NCI-H2196 (cell line): Measurements from ENCODE around the gene DYNLRB2.

Source experiments
- DNase-seq: peaks from one replicate; lab custom pipeline; 2025; ENCODE audit not compliant: unreplicated experiment; lab: John Stamatoyannopoulos, UW

The DYNLRB2 gene

DNA sequence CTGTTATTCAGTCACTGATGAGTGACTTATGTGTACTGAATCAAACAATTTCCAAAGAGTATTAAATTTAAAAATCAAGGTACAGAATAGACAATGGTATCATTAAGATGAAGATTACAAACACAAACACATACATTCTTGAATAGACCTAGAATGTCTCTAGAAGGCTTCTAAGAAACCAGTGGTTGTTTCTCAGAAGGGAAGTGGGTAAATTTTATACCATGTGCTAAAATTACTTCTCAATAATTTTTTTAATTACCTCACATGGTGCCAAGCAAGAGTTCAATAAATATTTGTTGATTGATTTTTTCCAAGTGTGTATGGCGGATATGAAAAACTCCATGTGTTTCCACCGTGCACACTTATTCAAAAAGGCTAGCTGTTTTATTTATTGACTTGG, 6.4 kb downstream of the DYNLRB2 start:
- no peak for DNase-seq

DNA sequence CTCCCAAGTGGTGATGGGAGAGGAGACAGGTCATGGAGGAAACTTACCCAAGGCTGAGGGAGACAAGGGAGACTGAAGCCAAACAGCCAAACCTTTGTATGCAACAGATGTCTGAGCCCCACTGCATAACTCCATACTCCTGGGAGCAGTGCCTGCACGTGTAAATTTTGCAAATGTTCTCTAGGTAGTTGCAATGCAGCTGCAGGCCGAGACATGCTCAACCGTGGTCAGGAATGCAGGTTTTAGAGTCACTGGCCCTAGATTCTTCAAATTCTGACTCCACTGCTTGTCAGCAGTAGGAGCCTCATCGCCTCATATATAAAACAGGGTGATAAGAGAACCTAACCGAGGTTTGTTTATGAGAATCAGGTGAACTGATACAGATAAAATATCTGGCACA, 11.5 kb downstream of the DYNLRB2 start:
- no peak for DNase-seq

DNA sequence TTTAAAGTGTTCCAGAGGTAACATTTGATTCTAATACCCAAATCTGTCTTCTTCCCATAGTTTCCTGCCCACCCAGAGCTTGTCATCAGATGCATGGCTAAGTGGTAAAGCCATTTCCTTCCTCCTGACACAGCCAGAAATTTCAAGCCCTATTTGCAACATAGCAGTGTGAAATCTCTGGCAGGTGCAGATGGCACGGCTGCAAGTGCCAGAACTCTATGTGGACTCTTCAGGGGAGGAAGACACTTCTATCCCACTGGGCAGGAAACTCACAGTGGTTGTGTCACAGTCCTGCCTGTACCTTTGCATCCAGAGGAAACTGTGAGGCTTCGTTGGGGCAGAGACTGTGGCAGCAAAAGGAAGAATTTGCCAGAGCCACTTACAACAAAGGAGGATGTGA, 13.2 kb downstream of the DYNLRB2 start:
- no peak for DNase-seq

GRCh38 chr16:80556481-80556880, 15.7 kb downstream of the DYNLRB2 start:
- DNase-seq: no peak

DNA sequence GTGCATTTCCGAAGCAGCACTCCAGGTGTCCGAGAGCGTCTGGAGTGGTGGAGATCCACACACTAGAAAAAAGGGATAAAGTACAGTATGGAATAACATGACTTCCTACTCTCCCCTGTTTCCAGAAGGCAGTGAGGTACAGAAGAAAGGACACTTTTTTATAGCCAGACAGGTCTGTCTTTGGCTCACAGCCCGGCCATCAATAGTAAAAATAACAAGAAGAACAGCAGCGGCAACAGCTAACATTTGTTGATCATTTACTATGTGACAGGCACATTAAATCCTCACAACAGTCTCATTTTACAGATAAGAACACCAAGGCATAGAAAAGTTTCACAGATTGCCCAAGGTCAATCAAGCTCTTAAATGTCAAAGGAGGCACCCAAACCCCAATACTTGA, 16.2 kb downstream of the DYNLRB2 start:
- DNase-seq: no peak

DNA sequence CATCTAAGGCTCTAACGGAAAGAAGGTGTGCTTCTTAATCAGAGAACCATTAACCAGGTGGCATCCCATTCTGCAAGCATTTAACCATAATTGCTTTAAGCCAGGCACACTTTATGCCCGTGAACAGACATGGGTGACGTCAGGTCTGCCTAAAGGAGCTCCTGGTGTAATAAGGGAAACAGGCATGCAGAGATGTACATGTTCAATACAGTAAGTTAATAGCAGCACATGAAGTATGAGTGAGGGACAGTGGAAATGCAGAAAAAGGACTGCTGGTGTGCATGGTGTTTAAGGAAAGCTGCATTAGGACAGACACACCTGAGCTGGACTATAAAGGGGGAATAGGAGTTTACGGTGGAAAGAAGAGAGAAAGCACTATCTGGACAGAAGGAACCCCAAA, 18.6 kb downstream of the DYNLRB2 start:
- DNase-seq: no peak

DNA sequence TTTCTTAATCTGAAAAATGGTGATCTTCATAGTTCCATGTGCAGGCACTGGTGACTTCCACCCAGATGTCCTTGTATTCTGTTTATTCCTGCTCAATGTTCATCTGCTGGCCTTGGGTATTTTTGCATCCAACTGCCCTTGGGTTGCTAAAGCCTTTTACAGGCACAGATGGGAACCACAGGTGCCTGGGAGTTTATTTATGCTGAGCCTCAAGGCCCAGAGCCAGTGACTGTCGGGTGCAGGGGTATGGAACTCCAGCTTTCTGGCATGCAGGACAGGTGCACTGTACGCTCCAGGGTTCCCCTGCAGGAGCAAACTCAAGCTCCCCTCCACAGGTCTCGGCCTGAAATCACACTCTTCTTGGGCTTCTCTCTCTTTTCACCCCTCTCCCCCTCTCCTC, 22.3 kb downstream of the DYNLRB2 start:
- no peak for DNase-seq

DNA sequence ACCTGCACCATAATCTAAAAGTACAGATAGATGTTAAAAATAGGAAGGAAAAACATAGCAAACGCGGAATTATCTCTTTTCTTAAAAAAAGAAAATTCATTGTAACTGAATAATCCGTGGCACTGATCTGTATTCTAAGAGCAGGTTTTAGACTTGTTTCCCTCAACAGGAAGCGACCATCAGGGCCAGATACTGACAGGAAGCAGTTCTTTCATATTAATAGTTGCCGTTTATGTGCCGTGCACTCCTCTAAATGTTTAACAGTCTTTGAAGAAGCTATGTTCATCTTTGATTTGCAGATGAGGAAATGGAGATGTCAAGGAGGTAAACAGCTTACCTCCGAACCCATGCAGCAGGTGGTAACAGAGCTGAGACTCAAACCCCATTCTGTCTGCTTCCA, 23.6 kb downstream of the DYNLRB2 start:
- DNase-seq: no peak

GRCh38 chr16:80569440-80570105, 28.8 kb downstream of the DYNLRB2 start:
- DNase-seq: no peak

DNA sequence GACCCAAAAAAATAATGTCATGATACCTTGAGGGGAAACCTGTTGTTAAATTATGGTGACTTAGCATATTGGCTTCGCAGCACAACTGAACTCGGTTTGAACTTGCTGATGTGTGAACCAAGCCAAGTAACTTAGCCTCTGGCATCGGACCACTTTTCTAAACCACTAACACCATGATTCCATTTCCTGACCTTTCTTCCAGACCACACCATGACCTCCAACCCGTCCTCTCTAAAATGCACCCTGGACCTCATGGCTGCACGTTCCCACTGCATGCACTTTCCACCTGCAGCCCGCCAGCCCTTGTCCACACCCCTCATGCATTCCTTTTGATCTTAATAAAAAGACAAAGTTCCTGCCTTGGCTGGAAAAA, 29.3 kb downstream of the DYNLRB2 start:
- DNase-seq: no peak

- no peak for DNase-seq
Measured at GRCh38 chr16:80573700-80574120, 32.9 kb downstream of the DYNLRB2 start.

DNA sequence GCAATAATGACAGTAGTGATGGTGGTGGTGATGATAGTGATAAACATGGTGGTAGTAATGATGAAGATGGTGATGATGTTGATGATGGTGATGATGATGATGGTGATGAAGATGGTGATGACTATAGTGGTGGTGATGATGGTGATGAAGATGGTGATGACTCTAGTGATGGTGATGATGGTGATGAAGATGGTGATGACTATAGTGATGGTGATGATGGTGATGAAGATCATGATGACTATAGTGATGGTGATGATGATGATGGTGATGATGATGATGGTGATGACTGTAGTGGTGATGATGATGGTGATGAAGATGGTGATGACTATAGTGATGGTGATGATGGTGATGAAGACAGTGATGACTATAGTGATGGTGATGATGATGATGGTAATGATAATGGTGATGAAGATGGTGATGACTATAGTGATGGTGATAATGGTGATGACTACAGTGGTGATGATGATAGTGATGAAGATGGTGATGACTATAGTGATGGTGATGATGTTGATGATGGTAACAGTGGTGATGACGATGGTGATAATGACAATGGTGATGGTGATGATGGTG, 35.6 kb downstream of the DYNLRB2 start:
- no peak for DNase-seq

DNA sequence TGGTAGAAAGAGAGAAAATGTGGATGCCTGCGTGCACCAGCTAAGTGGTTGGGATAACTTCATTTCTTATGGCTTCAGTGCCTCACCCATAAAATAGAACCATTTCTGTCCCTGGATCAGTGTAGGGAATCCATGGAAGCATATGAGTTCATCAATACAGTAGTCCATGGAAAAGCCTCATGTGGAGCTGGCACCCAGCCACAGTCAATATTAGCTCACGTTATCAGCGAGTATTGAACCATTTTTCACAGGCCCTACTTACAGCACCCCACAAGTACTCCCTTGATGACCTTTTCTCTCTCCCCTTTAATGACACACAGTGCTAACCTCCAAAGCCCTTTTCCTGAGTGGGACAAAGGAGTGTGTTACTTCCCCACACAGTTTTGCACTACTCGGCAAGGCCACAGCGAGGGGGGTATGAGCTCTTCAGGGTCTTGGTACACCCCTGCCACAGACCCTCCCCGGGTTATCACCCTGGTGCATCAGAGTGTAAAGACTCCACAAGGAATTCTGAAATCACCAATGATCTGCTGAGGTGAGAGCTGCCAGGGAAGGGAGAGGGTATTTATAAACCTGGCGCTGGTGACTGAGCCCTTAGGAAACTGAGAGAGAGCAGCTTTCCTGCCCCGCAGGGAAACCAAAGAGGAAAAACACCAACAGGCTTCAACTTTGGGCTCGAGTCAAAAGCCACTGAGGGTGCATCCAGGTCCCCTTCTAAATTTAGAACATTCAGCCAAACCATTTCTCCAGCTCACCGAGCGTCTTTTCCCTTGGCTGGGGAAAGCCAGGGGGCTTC, 36.9 kb downstream of the DYNLRB2 start:
- no peak for DNase-seq

- no peak for DNase-seq
Measured at GRCh38 chr16:80580109-80580832, 39.5 kb downstream of the DYNLRB2 start.

DNA sequence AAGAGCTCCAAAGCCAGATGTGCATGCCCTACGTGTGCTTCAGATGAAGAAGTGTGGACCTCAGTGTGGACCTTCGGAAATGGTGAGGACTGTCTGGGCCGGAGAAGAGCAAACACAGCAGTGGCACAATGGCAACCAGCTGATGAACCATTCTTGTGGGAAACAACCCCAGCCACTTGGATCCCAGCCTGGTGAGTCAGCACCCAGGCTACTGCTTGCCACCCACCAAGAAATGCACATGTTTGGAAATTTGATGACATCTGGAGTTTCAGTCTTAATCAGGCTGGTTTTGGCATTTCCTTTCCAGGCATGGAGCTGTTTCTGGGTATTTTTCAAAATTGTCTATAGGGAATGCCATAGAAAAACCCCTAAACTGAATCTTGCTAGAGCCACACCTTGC, 42.7 kb downstream of the DYNLRB2 start:
- DNase-seq: no peak

- DNase-seq: no peak
Measured at GRCh38 chr16:80585764-80586163, 45.0 kb downstream of the DYNLRB2 start.

DNA sequence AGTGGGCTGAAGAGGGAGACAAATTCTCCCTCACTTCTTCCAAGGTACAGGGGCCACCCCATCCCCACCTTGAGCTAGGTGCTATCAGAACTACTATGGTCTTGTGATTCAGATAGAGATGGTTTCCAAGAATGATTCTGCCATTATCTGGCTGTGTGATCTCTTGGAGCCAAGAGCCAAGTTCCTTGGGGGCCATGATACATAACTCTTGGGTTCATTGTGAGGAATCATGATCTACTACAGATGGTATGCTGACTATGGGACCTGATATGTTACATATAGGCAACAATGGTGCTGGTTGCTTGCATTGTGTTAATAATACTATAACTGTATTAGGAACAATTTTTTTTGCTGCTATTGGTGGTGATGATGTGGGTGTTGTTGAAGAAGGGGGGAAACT, 45.7 kb downstream of the DYNLRB2 start:
- no peak for DNase-seq

- DNase-seq: no peak
Measured at GRCh38 chr16:80587071-80587470, 46.3 kb downstream of the DYNLRB2 start.

- DNase-seq: no peak
Measured at GRCh38 chr16:80591071-80591915, 50.5 kb downstream of the DYNLRB2 start.

DNA sequence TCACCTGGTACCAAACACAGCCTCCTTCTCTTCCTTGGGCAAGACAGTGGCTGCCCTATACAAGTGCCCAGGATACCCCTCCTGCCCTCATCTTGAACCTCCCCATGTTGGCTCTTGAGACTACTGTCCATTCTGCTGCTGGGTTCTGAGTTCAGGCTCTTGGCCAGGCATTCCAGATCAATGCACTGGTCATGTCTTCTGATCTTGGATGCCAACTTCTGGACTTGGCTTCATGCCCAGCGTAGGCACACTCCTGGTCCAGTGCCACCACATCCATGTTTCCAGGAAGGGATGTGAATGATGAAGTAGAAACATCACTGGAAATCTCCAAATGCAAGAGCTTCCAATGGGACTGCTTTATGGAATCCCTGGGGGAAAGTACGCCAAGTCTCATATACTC, 51.5 kb downstream of the DYNLRB2 start:
- no peak for DNase-seq

GRCh38 chr16:80594756-80595155, 54.0 kb downstream of the DYNLRB2 start:
- DNase-seq: no peak
